OCI-M1 (cell line): ENCODE data around the gene POU2AF3.
A peak's percentile ranks its signal among the peaks of the same experiment; 100 is the strongest.

Source experiments
- DNase-seq: peaks from one replicate; lab custom pipeline; 2025; lab: John Stamatoyannopoulos, UW

POU2AF3 gene

GRCh38 chr11:111329306-111330204, 31.2 kb downstream of the POU2AF3 start:
- no peak for DNase-seq

DNA sequence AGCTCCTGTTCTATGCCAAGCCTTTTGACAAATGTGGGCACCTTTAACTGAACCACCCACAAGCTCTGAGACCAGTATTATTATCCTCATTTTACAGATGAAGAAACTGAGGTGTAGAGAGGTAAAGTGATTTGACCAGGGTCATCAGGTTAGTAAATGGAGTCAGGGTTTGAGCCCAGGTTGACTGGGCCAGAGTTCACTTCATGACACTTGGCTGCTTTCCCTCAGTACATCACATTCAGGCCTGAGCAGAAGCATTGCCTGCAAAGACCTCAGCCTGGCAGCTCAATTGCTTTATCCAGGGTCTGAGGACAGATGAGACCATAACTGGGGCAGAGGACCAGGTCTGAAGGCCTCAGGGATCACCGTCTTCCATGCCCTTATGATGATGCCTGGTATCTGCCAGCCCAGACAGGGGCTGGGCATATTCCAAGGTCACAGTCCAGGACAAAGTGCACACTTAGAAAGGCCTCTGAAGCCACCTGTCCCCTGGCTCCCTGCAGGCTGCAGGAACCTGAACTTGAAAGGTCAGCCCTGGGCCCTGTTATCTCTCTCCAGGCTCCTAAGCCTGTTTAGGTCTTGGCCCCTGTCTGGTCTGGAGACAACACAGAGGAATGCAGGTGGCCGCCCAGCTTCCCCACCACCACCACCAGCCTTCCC, 32.0 kb downstream of the POU2AF3 start:
- DNase-seq: no peak

GRCh38 chr11:111331711-111332479, 33.5 kb downstream of the POU2AF3 start:
- DNase-seq: no peak

DNA sequence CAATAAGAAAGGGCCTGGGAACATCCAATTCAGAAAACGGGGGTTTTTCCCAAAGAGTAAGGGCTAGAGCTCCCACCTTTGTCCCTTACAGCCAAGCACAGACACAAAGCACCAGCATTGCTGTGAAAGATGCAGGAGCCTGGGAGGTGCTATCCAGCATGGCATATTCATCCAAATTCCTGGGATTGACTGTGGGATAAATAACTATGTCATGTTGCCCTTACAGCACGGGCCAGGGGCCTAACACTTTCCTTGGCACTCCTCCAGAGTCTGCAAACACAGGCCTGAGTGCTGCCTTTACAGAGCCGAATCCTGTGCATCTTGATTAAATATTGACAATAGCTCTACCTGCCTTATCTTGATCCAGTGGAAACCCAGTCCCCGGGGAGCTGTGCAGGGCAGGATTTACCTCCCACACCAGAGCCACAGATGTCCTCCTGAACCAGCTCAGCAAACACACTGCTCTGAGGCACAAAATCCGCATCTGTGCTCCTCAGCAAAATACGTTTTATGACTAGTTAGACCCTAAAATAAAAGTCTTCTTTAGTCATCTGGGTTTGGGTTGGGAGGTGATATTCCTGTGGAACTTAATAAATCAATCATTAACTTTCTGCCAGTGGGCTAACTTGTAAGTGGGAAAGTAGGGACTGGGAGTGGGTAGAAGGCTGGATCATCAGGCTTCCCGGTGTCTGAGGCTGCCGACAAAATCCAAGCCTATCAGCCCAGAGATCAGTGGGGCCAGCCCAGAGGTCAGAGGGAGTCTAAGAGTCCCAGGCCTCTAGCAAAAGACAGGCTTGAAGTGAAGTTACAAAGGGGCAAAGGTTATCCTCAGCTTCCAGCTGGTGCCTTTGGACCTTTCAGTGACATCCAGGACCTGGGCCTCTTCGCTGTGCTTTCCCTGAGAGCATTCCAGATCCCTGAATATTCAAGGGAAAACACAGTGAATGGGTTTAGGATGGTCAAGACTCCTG, 36.5 kb downstream of the POU2AF3 start:
- DNase-seq: no peak

- no peak for DNase-seq
Observed at GRCh38 chr11:111335549-111335948, 37.2 kb downstream of the POU2AF3 start.

- DNase-seq: no peak
Observed at GRCh38 chr11:111336062-111336461, 37.7 kb downstream of the POU2AF3 start.

DNA sequence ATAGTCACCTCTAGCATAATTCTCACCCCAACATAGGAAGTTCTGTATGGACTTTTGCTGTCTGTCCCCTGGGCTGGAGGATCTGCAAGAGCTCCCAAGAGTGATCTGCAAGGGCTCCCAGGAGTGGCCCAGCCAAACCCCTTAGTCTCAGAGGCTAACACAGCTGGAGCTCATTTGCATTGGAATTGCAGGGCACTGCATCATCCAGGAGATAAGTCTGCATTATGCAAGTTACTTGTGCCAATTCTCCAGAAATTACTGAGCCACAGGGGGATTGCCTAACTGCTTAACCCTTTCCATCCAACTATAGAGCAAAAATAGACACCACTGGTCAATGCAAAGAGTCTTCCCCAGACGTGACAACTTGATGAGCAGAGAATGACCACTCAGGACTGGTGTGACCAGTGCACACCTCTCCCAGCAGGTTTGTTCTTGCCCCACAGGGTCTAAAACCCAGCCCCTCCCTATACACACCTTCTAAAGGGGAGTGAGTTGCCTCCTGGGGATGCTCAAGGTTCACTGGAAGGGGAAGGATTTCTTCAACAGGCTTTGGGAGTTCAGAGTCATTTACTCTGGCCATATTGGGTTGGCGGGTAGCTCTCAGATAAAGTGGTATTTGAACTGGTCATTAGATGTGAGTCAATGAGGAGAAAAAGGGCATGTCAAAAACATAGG, 38.4 kb downstream of the POU2AF3 start:
- DNase-seq: peak; percentile 37

- DNase-seq: no peak
Observed at GRCh38 chr11:111339758-111340388, 41.5 kb downstream of the POU2AF3 start.

DNA sequence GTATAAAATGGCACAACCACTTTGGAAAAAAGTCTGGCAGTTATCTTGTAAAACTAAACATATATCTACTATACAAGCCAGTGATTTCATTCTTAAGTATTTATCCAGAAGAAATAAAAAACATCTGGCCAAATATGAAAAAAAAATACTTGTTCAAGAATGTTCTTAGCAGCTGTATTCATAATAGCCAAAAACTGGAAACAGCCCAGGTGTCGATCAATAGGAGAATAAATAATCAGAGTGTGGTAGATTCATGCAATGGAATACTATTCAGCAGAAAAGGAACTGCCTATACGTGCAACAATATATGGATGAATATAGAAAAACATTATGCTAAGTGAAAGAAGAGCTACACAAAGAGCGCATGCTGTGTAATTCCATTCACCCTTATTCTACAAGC, 44.0 kb downstream of the POU2AF3 start:
- DNase-seq: no peak

- no peak for DNase-seq
Observed at GRCh38 chr11:111344032-111344431, 45.7 kb downstream of the POU2AF3 start.

GRCh38 chr11:111347002-111347722, 48.8 kb downstream of the POU2AF3 start:
- DNase-seq: no peak

DNA sequence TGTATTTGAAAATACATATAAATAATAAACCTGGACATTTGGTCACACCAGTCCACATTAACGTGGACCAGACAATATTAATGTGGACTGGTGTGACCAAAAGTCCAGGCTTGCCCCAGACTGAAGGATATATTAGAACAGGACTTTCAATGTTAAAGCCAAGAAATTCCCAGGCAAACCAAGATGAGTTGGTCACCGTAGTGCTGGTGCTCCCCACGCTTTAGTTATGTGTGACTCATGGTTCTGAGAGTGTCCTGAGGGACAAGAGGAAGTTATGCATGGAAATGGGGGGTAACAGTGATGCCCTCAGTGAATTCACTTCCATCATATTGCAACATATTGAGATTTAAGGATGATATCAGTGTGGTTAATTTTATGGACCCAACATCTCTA, 49.4 kb downstream of the POU2AF3 start:
- DNase-seq: no peak

GRCh38 chr11:111348147-111348546, 49.8 kb downstream of the POU2AF3 start:
- DNase-seq: no peak

- DNase-seq: no peak
Observed at GRCh38 chr11:111349191-111349695, 50.9 kb downstream of the POU2AF3 start.

DNA sequence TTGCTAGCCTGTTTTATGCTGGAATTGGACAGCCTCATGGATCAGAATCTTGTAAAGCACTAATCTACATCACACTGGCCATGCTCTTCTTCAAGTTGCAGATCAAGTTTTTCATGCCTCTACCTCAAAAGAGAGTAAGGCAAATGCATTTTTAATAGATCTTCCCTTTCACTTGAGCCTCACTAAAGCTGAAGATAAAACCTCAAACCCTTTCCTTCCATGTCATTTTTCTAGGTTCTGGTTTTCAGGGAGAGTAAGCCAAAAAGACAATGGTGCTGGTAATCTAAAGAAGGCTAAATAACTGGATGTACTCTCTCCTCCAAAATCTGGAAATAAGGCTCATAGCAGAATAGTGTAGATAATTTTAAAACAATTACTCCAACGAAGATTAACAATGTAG, 52.5 kb downstream of the POU2AF3 start:
- no peak for DNase-seq

DNA sequence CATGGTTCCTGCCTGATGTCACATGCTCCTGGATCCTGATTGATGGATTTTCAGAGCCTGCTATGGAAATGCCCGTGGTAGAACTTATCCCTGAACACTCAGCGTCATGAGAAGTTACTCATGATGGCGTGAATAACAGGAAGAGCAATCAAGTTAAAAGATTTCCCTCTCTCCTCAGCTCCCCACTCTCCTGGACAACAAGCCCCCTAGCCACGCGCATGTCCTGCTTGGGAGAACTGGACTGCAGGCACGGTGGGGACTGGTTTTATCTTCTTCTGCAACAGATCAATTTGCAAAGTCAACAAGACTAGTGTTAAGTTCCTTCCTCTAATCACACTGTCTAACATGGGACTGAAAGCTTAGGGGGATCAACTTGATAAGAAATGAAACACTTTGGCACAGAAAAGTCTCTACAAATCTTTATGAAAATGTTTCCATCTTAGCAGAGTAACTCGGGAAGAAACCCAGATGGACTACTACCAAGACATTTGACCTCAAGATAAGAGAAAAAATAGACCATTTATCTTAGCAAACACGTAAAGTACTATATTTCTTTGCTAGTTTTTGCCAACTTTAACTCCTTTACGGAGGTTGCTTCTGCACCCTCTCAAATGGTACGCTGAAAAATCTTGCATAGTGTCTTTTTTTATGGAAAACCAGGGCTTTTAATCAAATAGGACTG, 53.2 kb downstream of the POU2AF3 start:
- no peak for DNase-seq

GRCh38 chr11:111352231-111352746, 53.9 kb downstream of the POU2AF3 start:
- DNase-seq: no peak

DNA sequence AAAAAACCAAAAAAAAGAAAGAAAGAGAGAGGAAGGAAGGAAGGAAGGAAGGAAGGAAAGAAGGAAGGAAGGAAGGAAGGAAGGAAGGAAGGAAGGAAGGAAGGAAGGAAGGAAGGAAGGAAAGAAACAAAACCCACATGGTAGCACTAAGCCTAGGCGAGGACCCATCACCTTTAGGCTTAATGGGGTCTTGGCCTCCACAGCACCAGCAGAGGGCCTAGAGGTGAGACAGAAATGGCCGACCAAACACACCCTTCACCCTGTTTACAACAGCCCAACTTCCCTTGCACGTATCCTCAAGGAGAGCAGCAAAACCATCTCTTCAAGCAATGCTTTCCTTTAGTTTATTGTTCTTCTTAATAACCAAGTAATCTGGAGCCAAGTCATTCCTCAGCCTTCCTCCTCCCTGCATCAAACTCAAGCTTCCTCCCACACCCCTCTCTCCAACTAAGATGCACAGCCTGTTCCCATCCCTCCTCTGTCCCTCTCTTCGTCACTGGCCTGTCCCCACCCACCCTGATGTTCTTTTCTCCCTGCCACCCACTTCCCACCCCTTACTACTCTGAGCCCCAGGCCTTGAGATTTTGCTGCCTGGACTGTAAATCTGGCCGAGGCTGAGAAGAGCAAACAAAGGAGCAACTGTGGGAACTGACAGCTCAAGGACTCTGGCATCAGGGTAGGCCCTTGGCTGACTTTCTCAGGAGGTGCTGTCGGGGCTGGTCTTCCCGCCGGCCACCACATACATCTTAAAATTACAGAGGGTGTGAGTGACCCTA, 54.8 kb downstream of the POU2AF3 start:
- DNase-seq: no peak
